ENCODE results near the gene PNMA6F. TPM values are rescaled to one million over a fixed set of nuclear protein-coding genes. Genes with fewer than 3 reads are reported as not detected.

The PNMA6F gene
- total RNA-seq = not detected

- peaks cover 3% of the 10 kb centered on the region for H3K9me3 Mint-ChIP-seq
- DNase-seq = no peak
- no peaks in the 10 kb centered on the region for H3K36me3 Mint-ChIP-seq
- H3K27ac Mint-ChIP-seq = no peak within 1 kb of the TSS
- no peak within 1 kb of the TSS for H3K4me3 Mint-ChIP-seq
- H3K4me1 Mint-ChIP-seq = peaks cover 6% of the 10 kb centered on the region
- H3K27me3 Mint-ChIP-seq = peaks cover 12% of the 10 kb centered on the region
Measured at GRCh38 chrX:153321381-153322124, at the start of gene PNMA6F. TSS of gene PNMA6F (minus strand) at chrX:153321767. CDS start at chrX:153320674, 1,093 bp downstream.

DNA sequence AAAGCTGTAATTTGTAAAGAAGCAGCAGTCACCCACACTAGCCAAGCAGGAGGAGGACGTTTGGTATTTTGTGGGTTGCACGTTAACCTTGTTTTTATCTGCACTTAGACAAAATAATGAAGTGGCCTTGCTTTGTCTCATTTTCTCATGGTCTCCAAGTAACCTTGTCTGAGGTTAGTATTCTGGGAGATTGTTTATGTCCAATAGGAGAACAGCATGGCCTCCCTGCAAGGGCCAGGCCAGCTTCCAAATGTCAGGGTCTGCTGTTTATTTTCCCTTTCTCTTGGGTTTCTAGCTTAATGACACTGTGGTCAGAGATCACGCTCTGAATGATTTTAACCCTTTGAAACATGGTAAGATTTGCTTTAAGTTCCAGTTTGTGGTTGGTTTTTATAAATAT is 49.7 kb upstream of the PNMA6F start:
- Mint-ChIP-seq H3K27ac (no peak overlapping the region), H3K4me3 (no peak overlapping the region), H3K9me3 (no peaks in the 10 kb centered on the region), H3K27me3 (peaks cover 4% of the 10 kb centered on the region), H3K4me1 (peaks cover 2% of the 10 kb centered on the region), H3K36me3 (no peaks in the 10 kb centered on the region)
- DNase-seq = no peak

- H3K4me3 Mint-ChIP-seq = no peak overlapping the region
- H3K9me3 Mint-ChIP-seq = no peaks in the 10 kb centered on the region
- DNase-seq = no peak
- peaks cover 2% of the 10 kb centered on the region for H3K4me1 Mint-ChIP-seq
- no peak overlapping the region for H3K27ac Mint-ChIP-seq
- H3K27me3 Mint-ChIP-seq = peaks cover 4% of the 10 kb centered on the region
- H3K36me3 Mint-ChIP-seq = no peaks in the 10 kb centered on the region
Measured at GRCh38 chrX:153370293-153371055, 48.9 kb upstream of the PNMA6F start.

DNA sequence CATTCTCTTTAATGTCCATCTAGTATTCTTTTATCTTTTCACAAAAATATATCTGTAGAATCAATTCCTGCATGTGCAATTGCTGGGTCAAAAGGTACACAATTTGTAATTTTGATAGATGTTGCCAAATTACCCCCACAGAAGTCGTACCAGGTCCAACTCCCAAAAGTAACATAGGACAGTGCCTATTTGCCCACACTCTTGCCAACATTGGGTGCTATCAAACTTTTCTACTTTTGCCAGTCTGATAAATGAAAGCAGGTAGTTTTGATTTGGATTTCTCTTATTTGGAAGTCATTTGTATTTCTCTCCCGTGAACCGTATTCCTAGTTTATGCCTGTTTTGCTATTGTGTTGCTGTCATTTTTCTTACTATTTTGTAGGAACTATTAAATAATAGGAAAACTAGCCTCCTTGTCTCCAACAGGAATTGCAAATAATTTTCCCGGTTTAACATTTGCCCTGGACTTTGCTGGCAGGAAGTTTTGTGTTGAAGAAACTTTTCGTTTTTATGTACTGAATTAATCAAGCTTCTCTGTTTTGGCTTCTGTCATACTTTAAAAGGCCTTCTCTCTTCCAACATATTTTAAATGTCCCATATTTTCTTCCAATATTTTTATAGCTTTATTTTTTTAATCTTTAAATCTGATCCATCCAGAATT is 45.4 kb upstream of the PNMA6F start:
- Mint-ChIP-seq H3K27me3 (no peaks in the 10 kb centered on the region), H3K4me3 (no peak overlapping the region), H3K4me1 (peaks cover 2% of the 10 kb centered on the region), H3K27ac (no peak overlapping the region), H3K36me3 (no peaks in the 10 kb centered on the region), H3K9me3 (no peaks in the 10 kb centered on the region)
- DNase-seq = no peak

DNA sequence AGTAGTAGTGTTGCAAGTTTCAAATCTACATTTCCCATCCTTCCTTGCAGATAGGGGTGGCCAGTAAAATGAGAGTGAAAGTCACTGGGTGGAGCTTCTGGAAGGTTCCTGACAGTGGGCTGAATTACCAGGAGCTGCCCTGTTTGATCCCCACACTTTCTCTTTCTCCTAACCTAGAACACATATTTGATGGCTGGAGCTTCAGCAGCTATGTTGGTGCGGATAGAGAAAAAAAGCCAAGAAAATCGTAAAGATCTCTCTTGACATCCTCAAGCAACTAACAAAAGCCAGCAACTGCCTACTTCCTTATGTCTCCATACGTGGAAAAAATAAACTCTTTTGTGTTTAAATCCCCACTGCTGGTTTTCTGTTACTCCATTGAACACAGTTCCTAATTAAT is 44.6 kb upstream of the PNMA6F start:
- no peak for DNase-seq
- Mint-ChIP-seq H3K9me3 (no peaks in the 10 kb centered on the region), H3K4me1 (peaks cover 2% of the 10 kb centered on the region), H3K36me3 (no peaks in the 10 kb centered on the region), H3K27ac (no peak overlapping the region), H3K4me3 (no peak overlapping the region), H3K27me3 (no peaks in the 10 kb centered on the region)

GRCh38 chrX:153365670-153366069 is 44.1 kb upstream of the PNMA6F start:
- H3K36me3 Mint-ChIP-seq = no peaks in the 10 kb centered on the region
- no peak overlapping the region for H3K4me3 Mint-ChIP-seq
- peaks cover 2% of the 10 kb centered on the region for H3K4me1 Mint-ChIP-seq
- H3K27ac Mint-ChIP-seq = no peak overlapping the region
- no peaks in the 10 kb centered on the region for H3K9me3 Mint-ChIP-seq
- DNase-seq = no peak
- H3K27me3 Mint-ChIP-seq = no peaks in the 10 kb centered on the region

GRCh38 chrX:153361781-153362397 is 40.3 kb upstream of the PNMA6F start:
- DNase-seq = no peak
- no peak overlapping the region for H3K4me3 Mint-ChIP-seq
- H3K4me1 Mint-ChIP-seq = no peaks in the 10 kb centered on the region
- H3K9me3 Mint-ChIP-seq = peaks cover 4% of the 10 kb centered on the region
- no peaks in the 10 kb centered on the region for H3K27me3 Mint-ChIP-seq
- no peaks in the 10 kb centered on the region for H3K36me3 Mint-ChIP-seq
- H3K27ac Mint-ChIP-seq = no peak overlapping the region

DNA sequence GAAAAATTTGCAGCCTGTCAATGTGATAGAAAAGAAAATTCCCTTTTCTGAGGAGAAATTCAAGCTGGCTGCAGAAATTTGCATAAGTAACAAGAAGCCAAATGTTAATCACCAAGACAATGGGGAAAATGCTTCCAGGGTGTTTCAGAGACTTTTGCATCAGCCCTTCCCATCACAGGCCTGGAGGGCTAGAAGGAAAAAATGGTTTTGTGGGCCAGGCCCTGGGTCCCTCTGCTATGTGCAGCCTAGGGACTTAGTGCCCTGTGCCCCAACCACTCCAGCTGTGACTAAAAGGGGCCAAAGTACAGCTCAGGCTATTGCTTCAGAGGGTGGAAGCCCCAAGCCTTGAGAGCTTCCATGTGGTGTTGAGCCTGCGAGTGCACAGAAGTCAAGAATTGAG is 36.3 kb upstream of the PNMA6F start:
- peaks cover 4% of the 10 kb centered on the region for H3K9me3 Mint-ChIP-seq
- no peak overlapping the region for H3K27ac Mint-ChIP-seq

GRCh38 chrX:153353416-153353815 is 31.8 kb upstream of the PNMA6F start:
- Mint-ChIP-seq H3K27me3 (no peaks in the 10 kb centered on the region), H3K9me3 (peaks cover 4% of the 10 kb centered on the region), H3K4me3 (no peak overlapping the region), H3K4me1 (peaks cover 7% of the 10 kb centered on the region), H3K36me3 (peaks cover 20% of the 10 kb centered on the region), H3K27ac (no peak overlapping the region)
- DNase-seq = no peak

More for the DNA sequence above, 36.3 kb upstream of the PNMA6F start:
- Mint-ChIP-seq H3K27me3 (no peaks in the 10 kb centered on the region), H3K4me1 (no peaks in the 10 kb centered on the region), H3K36me3 (no peaks in the 10 kb centered on the region), H3K4me3 (no peak overlapping the region)
- DNase-seq = no peak

DNA sequence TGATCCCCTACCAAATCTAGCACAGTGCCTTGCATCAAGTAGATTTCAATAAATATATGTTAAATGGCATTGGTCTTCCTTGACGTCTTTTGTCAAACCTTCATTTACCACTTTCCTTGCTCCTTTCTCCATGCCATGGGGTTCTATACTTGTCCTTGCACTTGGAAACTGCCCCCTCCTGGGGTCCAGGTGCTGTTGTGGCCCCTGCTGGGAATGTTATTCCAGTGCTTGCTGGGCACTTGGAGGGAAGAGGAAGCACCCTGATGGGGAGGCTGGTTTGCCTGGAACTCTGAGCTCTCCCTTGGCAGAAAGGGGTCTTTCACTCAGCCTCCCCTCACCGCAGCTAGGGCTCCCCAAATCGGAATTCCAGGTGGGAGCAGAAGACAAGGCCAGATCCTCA is 31.3 kb upstream of the PNMA6F start:
- H3K4me3 Mint-ChIP-seq = no peak overlapping the region
- H3K4me1 Mint-ChIP-seq = peaks cover 7% of the 10 kb centered on the region
- H3K27ac Mint-ChIP-seq = no peak overlapping the region
- peaks cover 20% of the 10 kb centered on the region for H3K36me3 Mint-ChIP-seq
- no peaks in the 10 kb centered on the region for H3K27me3 Mint-ChIP-seq
- DNase-seq = no peak
- H3K9me3 Mint-ChIP-seq = peaks cover 4% of the 10 kb centered on the region

DNA sequence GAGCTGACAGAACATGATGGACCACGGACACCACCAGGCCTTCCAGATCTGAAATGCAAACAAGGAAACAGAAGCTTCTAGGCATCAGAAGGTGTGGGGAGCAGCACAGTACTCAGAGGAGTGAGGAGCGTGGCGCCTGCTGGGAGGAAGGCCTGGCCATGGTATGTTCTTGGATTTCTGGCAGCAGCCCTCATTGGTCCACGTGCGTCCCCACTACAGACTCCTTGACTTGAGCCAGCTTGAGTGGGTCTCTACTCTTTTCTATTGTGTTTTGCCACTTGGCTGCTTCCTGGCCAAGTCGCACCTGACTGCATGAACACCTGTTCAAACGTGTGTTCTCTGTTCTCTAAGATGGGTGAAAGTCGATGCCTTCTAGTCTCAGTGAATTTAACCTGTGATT is 30.4 kb upstream of the PNMA6F start:
- Mint-ChIP-seq H3K4me1 (peaks cover 7% of the 10 kb centered on the region), H3K27me3 (no peaks in the 10 kb centered on the region), H3K27ac (no peak overlapping the region), H3K36me3 (peaks cover 21% of the 10 kb centered on the region), H3K4me3 (no peak overlapping the region), H3K9me3 (no peaks in the 10 kb centered on the region)
- DNase-seq = no peak

DNA sequence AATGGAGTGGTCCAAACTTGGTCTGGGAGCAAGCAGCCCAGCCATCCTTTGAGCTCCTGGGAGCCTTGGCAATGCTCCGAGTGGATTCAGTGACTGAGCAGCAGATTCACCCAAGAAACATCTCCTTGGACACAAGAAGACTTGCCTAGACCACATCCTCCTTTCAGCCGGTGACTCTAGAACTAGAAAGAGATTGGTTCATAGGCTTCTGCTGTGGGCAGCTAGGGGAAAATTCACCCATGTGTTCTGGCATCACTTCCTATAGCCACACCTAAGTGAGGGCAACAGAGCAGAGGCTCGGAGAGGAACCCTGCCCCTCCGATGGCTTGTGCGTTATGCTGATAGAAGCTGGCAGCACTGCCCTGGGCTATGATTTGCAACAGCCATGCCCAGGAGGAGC is 28.4 kb upstream of the PNMA6F start:
- no peak overlapping the region for H3K27ac Mint-ChIP-seq
- no peaks in the 10 kb centered on the region for H3K27me3 Mint-ChIP-seq
- DNase-seq = no peak
- peaks cover 37% of the 10 kb centered on the region for H3K36me3 Mint-ChIP-seq
- peaks cover 9% of the 10 kb centered on the region for H3K4me1 Mint-ChIP-seq
- no peak overlapping the region for H3K4me3 Mint-ChIP-seq
- H3K9me3 Mint-ChIP-seq = no peaks in the 10 kb centered on the region

DNA sequence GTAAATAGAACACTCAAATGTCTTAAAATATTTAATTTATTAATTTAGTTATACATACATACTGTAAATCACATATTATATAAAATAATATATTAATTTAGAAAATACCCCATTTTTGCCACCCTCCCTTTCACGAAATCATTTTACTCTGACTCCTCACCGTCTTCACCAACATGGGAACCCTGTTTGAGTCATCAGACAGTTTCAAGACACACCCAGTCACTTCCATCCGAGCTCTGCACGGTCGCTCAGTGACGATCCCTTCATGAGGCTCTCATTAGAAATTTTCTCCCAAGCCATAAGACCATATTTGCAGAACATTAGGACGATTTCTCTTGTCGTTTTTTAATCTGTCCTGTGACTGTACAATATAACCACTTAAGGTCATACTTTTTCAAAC is 26.9 kb upstream of the PNMA6F start:
- H3K27me3 Mint-ChIP-seq = no peaks in the 10 kb centered on the region
- no peaks in the 10 kb centered on the region for H3K9me3 Mint-ChIP-seq
- no peak for DNase-seq
- H3K27ac Mint-ChIP-seq = no peak overlapping the region
- peaks cover 20% of the 10 kb centered on the region for H3K4me1 Mint-ChIP-seq
- peaks cover 51% of the 10 kb centered on the region for H3K36me3 Mint-ChIP-seq
- H3K4me3 Mint-ChIP-seq = no peak overlapping the region

DNA sequence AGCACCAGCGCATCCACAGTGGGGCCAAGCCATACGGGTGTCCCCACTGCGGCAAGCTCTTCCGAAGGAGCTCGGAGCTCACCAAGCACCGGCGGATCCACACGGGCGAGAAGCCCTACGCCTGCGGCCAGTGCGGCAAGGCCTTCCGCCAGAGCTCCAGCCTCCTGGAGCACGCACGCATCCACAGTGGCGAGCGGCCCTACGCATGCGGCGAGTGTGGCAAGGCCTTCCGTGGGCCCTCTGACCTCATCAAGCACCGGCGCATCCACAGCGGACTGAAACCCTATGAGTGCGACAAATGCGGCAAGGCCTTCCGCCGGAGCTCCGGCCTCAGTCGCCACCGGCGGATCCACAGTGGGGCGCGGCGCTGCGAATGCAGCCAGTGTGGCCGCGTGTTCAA is 26.0 kb upstream of the PNMA6F start:
- DNase-seq = no peak
- no peak overlapping the region for H3K4me3 Mint-ChIP-seq
- H3K36me3 Mint-ChIP-seq = peaks cover 57% of the 10 kb centered on the region
- no peak overlapping the region for H3K27ac Mint-ChIP-seq
- no peaks in the 10 kb centered on the region for H3K27me3 Mint-ChIP-seq
- H3K4me1 Mint-ChIP-seq = peaks cover 29% of the 10 kb centered on the region
- no peaks in the 10 kb centered on the region for H3K9me3 Mint-ChIP-seq

GRCh38 chrX:153343674-153344073 is 22.1 kb upstream of the PNMA6F start:
- Mint-ChIP-seq H3K4me3 (peak overlapping the region; percentile 56), H3K27me3 (no peaks in the 10 kb centered on the region), H3K36me3 (peaks cover 76% of the 10 kb centered on the region), H3K27ac (peak overlapping the region; percentile 86), H3K4me1 (peaks cover 47% of the 10 kb centered on the region), H3K9me3 (peaks cover 15% of the 10 kb centered on the region)
- no peak for DNase-seq
